ENCODE data around the gene FBXO40. TPM values are rescaled to one million over a fixed set of nuclear protein-coding genes. Genes with fewer than 3 reads are reported as not detected.

The FBXO40 gene
- total RNA-seq, 2 donors from 2014 or later, result not detected

DNA sequence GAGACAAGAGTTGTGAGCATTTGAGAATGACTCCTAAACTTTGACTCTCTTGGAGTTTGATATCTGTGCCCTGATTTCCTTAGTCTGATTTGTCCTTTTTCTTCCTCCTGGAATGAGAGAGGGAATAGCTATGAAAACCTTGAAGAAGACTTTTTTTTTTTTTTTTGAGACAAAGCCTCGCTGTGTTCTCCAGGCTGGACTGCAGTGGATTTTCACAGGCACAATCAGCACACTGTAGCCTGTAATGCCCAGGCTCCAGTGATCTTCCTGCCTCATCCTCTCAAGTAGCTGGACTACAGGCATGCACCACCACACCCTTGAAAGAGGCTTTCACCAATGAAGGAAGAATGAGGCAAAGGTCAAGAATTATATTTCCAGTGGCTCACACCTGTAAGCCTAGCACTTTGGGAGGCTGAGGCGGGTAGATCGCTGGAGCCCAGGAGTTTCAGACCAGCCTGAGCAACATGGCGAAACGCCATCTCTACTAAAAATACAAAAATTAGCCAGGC is 35.7 kb upstream of the FBXO40 start:
- no peak overlapping the region for H3K27ac Mint-ChIP-seq
- no peak overlapping the region for H3K4me3 Mint-ChIP-seq
- H3K36me3 ChIP-seq (ENCODE audit: control insufficient read depth, insufficient read depth, low read length), result no peaks in the 10 kb centered on the region
- H3K4me1 Mint-ChIP-seq, result peaks cover 3% of the 10 kb centered on the region
- H3K36me3 Mint-ChIP-seq (ENCODE audit: low read depth), result no peaks in the 10 kb centered on the region
- no peaks in the 10 kb centered on the region for H3K9me3 ChIP-seq (ENCODE audit: control insufficient read depth, low read length)
- H3K9me3 Mint-ChIP-seq, result no peaks in the 10 kb centered on the region
- TF ChIP-seq CTCF (conservative IDR thresholded peaks at IDR 0.05), result no peak
- DNase-seq, result no peak
- no peaks in the 10 kb centered on the region for H3K27me3 ChIP-seq (ENCODE audit: control insufficient read depth, insufficient read depth, low read length, poor library complexity, severe bottlenecking)
- no peak overlapping the region for H3K4me3 ChIP-seq (ENCODE audit: low read length)
- H3K27me3 Mint-ChIP-seq (ENCODE audit: insufficient read depth), result peaks cover 2% of the 10 kb centered on the region
- 93 to 97% methylated on average over 4 to 5 of the region's 5 CpGs for WGBS, 2 experiments (ENCODE audit: insufficient coverage in 1 of 2, insufficient read length in 1 of 2)
- no peak overlapping the region for H3K9ac ChIP-seq (ENCODE audit: extremely low read depth, low read length, poor library complexity, severe bottlenecking)
- no peak overlapping the region for H3K27ac ChIP-seq (ENCODE audit: low read depth, low read length)
- H3K4me1 ChIP-seq (ENCODE audit: control insufficient read depth, insufficient read depth, low read length), result no peaks in the 10 kb centered on the region

- H3K4me1 ChIP-seq (ENCODE audit: control insufficient read depth, insufficient read depth, low read length), result no peaks in the 10 kb centered on the region
- no peak for DNase-seq
- H3K27me3 ChIP-seq (ENCODE audit: control insufficient read depth, insufficient read depth, low read length, poor library complexity, severe bottlenecking), result no peaks in the 10 kb centered on the region
- no peaks in the 10 kb centered on the region for H3K36me3 ChIP-seq (ENCODE audit: control insufficient read depth, insufficient read depth, low read length)
- Mint-ChIP-seq H3K27me3 (ENCODE audit: insufficient read depth) (peaks cover 2% of the 10 kb centered on the region), H3K9me3 (no peaks in the 10 kb centered on the region), H3K4me3 (no peak overlapping the region), H3K27ac (no peak overlapping the region), H3K4me1 (peaks cover 3% of the 10 kb centered on the region), H3K36me3 (ENCODE audit: low read depth) (no peaks in the 10 kb centered on the region)
- TF ChIP-seq CTCF (conservative IDR thresholded peaks at IDR 0.05), result no peak
- no peak overlapping the region for H3K27ac ChIP-seq (ENCODE audit: low read depth, low read length)
- no peak overlapping the region for H3K9ac ChIP-seq (ENCODE audit: extremely low read depth, low read length, poor library complexity, severe bottlenecking)
- no peaks in the 10 kb centered on the region for H3K9me3 ChIP-seq (ENCODE audit: control insufficient read depth, low read length)
- H3K4me3 ChIP-seq (ENCODE audit: low read length), result no peak overlapping the region
Measured at GRCh38 chr3:121562148-121562547, 31.0 kb upstream of the FBXO40 start.

- Histone ChIP-seq H3K36me3 (ENCODE audit: control insufficient read depth, insufficient read depth, low read length) (no peaks in the 10 kb centered on the region), H3K27ac (ENCODE audit: low read depth, low read length) (no peak overlapping the region), H3K27me3 (ENCODE audit: control insufficient read depth, insufficient read depth, low read length, poor library complexity, severe bottlenecking) (no peaks in the 10 kb centered on the region), H3K9me3 (ENCODE audit: control insufficient read depth, low read length) (no peaks in the 10 kb centered on the region), H3K4me1 (ENCODE audit: control insufficient read depth, insufficient read depth, low read length) (no peaks in the 10 kb centered on the region), H3K9ac (ENCODE audit: extremely low read depth, low read length, poor library complexity, severe bottlenecking) (no peak overlapping the region), H3K4me3 (ENCODE audit: low read length) (no peak overlapping the region)
- Mint-ChIP-seq H3K36me3 (ENCODE audit: low read depth) (no peaks in the 10 kb centered on the region), H3K27me3 (ENCODE audit: insufficient read depth) (no peaks in the 10 kb centered on the region), H3K4me1 (peaks cover under 1% of the 10 kb centered on the region), H3K4me3 (no peak overlapping the region), H3K9me3 (no peaks in the 10 kb centered on the region), H3K27ac (no peak overlapping the region)
- no peak for DNase-seq
- 94 to 98% methylated on average over 7 to 9 of the region's 9 CpGs for WGBS, 2 experiments (ENCODE audit: insufficient coverage in 1 of 2, insufficient read length in 1 of 2)
- TF ChIP-seq CTCF (conservative IDR thresholded peaks at IDR 0.05), result no peak
Measured at GRCh38 chr3:121566773-121567172, 26.4 kb upstream of the FBXO40 start.

All from endodermal cell (in vitro differentiated cells).